Gastrocnemius medialis (tissue), 4 donors: ENCODE data around the gene ZNF521.

Experiments used
- POLR2A ChIP-seq, 2 donors: fragments of 450-650 bp; IDR thresholded peaks; one replicate each; pipeline ENCODE4 v1.6.1; 2017; ENCODE audit warnings: antibody characterized with exemption in 2 of 2, mild to moderate bottlenecking in 2 of 2, moderate library complexity in 2 of 2
- TF ChIP-seq, protein P1 (sequence below), 5 experiments: fragments of 450-650 bp in 3 of 5; fragments of 200-600 bp in 2 of 5; sonication (generic) in 2 of 5; IDR thresholded peaks in 4 of 5; conservative IDR thresholded peaks in 1 of 5; 1 replicate in 4 of 5; 2 replicates in 1 of 5; pipeline ENCODE4 v1.5.1; 2016 to 2019; ENCODE audit warnings: antibody characterized with exemption in 5 of 5, mild to moderate bottlenecking in 3 of 5, moderate library complexity in 3 of 5

DNA sequence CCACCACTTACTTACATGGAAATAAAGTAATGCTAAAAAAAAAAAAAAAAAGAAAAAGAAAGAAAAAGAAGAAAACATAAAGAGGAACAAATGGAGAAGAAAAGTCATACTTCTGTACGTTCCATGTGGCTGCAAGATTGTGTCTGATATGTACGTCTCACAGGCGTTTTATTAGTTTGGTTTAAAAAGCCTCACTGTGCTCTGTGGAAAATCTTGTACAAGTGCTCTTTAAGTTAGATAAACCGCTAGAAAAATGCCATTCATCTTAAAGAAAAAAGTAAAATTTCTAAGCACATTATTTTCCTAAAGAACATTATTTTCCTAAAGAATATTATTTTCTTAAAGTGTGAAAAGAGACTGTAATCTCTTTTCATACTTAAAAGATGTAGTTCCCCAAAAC, 165.1 kb downstream of the ZNF521 start:
- TF ChIP-seq, protein P1, sequence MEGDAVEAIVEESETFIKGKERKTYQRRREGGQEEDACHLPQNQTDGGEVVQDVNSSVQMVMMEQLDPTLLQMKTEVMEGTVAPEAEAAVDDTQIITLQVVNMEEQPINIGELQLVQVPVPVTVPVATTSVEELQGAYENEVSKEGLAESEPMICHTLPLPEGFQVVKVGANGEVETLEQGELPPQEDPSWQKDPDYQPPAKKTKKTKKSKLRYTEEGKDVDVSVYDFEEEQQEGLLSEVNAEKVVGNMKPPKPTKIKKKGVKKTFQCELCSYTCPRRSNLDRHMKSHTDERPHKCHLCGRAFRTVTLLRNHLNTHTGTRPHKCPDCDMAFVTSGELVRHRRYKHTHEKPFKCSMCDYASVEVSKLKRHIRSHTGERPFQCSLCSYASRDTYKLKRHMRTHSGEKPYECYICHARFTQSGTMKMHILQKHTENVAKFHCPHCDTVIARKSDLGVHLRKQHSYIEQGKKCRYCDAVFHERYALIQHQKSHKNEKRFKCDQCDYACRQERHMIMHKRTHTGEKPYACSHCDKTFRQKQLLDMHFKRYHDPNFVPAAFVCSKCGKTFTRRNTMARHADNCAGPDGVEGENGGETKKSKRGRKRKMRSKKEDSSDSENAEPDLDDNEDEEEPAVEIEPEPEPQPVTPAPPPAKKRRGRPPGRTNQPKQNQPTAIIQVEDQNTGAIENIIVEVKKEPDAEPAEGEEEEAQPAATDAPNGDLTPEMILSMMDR (IDR thresholded peaks at IDR 0.05 in 4 of 5, conservative IDR thresholded peaks at IDR 0.05 in 1 of 5), result no peak
- no peak for TF ChIP-seq POLR2A (IDR thresholded peaks at IDR 0.05)
